ENCODE results near the gene NALCN. TPM values are rescaled to one million over a fixed set of nuclear protein-coding genes. Genes with fewer than 3 reads are reported as not detected.

Gene NALCN
- total and polyA plus RNA-seq, 2 of the 8 experiments (the other 6 are each of a cell fraction or from before 2014, with no cell fraction given) = 0.26 to 0.54 TPM

DNA sequence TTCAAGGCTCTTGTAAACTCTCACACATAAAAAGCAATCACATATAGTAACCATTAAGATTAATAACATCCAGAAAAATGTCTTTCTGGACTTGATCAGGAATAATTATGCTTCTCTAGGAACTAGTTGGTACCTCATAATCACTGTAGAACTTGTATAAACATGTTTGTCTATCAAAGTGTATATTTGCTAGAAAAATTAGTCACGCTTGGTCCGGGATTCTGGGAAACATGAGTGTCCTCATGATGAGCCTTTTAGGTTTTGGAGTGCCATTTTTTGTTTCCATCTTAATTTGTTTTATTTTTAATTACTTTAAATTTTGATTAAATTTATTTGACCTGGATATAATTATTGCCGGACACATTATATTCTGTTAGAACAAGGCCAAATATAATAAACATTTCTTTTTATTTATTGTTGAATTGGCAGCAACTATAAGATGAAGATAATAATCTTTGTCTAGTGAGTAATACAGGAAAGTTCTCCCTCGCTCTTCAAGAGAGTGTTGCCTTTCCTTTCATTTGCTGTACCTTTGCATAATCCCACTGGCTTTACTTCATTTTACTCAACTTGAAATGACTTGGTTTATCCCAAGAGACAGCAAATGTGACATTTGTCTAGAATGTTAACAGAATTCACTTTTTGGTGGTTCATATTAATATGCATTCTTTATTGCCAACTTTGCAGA is 207.0 kb downstream of the NALCN start (continued):
- TF ChIP-seq POLR2A (IDR thresholded peaks at IDR 0.05; ENCODE audit: control extremely low read depth in 1 of 2, low read depth in 2 of 2, low read length in 2 of 2) (no peak), ZNF274 (IDR thresholded peaks at IDR 0.05; ENCODE audit: borderline replicate concordance, extremely low read depth, low read length) (no peak)

All from H1 (cell line).